Measurements from ENCODE around the gene POU6F2.

Gene POU6F2

GRCh38 chr7:39353615-39354376, 376.1 kb downstream of the POU6F2 start:
- Histone ChIP-seq H3K36me3 (ENCODE audit: control insufficient read depth, insufficient read depth, low read length) (no peaks in the 10 kb centered on the region), H3K27me3 (ENCODE audit: insufficient read depth, low read length, poor library complexity) (no peaks in the 10 kb centered on the region), H3K4me3 (ENCODE audit: low read length) (no peak overlapping the region), H3K9ac (ENCODE audit: low read length) (peak overlapping the region; percentile 18), H3K18ac (ENCODE audit: low read length) (peak overlapping the region; percentile 60), H2BK120ac (ENCODE audit: low read depth, low read length) (peak overlapping the region; percentile 95), H3K79me2 (ENCODE audit: control insufficient read depth, insufficient read depth, low read length) (no peaks in the 10 kb centered on the region), H4K5ac (ENCODE audit: low read length) (no peak overlapping the region), H3K56ac (ENCODE audit: low read length) (peak overlapping the region; percentile 66), H3K79me1 (ENCODE audit: low read length) (no peaks in the 10 kb centered on the region), H3K27ac (ENCODE audit: low read depth, low read length) (peak overlapping the region; percentile 95), H2BK15ac (replicated peaks; ENCODE audit: low read depth) (no peak overlapping the region), H3K4ac (ENCODE audit: low read depth, low read length) (peak overlapping the region; percentile 62), H4K8ac (ENCODE audit: low read depth, low read length) (no peak overlapping the region), H2BK5ac (ENCODE audit: low read length) (peak overlapping the region; percentile 54), H3K23ac (ENCODE audit: low read length) (no peak overlapping the region), H3K4me2 (ENCODE audit: low read length) (no peak overlapping the region), H2AK5ac (ENCODE audit: low read length) (no peak overlapping the region), H3K4me1 (ENCODE audit: control insufficient read depth, low read depth, low read length) (peaks cover 16% of the 10 kb centered on the region)
- no CpG with 5 or more reads among the region's 17 CpGs for WGBS (ENCODE audit: extremely low coverage, insufficient coverage, low lambda C conversion rate)
- DNase-seq = peak; percentile 95

GRCh38 chr7:39355664-39356063, 378.0 kb downstream of the POU6F2 start:
- H3K4ac ChIP-seq (ENCODE audit: low read depth, low read length) = peak overlapping the region; percentile 94
- H3K9ac ChIP-seq (ENCODE audit: low read length) = no peak overlapping the region
- no peaks in the 10 kb centered on the region for H3K79me1 ChIP-seq (ENCODE audit: low read length)
- H3K18ac ChIP-seq (ENCODE audit: low read length) = peak overlapping the region; percentile 98
- H3K27ac ChIP-seq (ENCODE audit: low read depth, low read length) = peak overlapping the region; percentile 24
- peak overlapping the region; percentile 2 for H2AK5ac ChIP-seq (ENCODE audit: low read length)
- peak overlapping the region; percentile 73 for H4K5ac ChIP-seq (ENCODE audit: low read length)
- H4K8ac ChIP-seq (ENCODE audit: low read depth, low read length) = no peak overlapping the region
- no peaks in the 10 kb centered on the region for H3K36me3 ChIP-seq (ENCODE audit: control insufficient read depth, insufficient read depth, low read length)
- H3K79me2 ChIP-seq (ENCODE audit: control insufficient read depth, insufficient read depth, low read length) = no peaks in the 10 kb centered on the region
- WGBS (ENCODE audit: extremely low coverage, insufficient coverage, low lambda C conversion rate) = no CpG with 5 or more reads among the region's 4 CpGs
- H3K4me2 ChIP-seq (ENCODE audit: low read length) = no peak overlapping the region
- H3K56ac ChIP-seq (ENCODE audit: low read length) = peak overlapping the region; percentile 17
- no peaks in the 10 kb centered on the region for H3K27me3 ChIP-seq (ENCODE audit: insufficient read depth, low read length, poor library complexity)
- H3K4me1 ChIP-seq (ENCODE audit: control insufficient read depth, low read depth, low read length) = peaks cover 16% of the 10 kb centered on the region
- H3K4me3 ChIP-seq (ENCODE audit: low read length) = no peak overlapping the region
- H2BK120ac ChIP-seq (ENCODE audit: low read depth, low read length) = peak overlapping the region; percentile 92
- peak overlapping the region; percentile 92 for H2BK15ac ChIP-seq (replicated peaks; ENCODE audit: low read depth)
- no peak for DNase-seq
- H2BK5ac ChIP-seq (ENCODE audit: low read length) = peak overlapping the region; percentile 56
- H3K23ac ChIP-seq (ENCODE audit: low read length) = no peak overlapping the region

- no peak overlapping the region for H3K27ac ChIP-seq (ENCODE audit: low read depth, low read length)
- H2BK5ac ChIP-seq (ENCODE audit: low read length) = peak overlapping the region; percentile 76
- H3K27me3 ChIP-seq (ENCODE audit: insufficient read depth, low read length, poor library complexity) = no peaks in the 10 kb centered on the region
- no peak overlapping the region for H3K23ac ChIP-seq (ENCODE audit: low read length)
- no peaks in the 10 kb centered on the region for H3K36me3 ChIP-seq (ENCODE audit: control insufficient read depth, insufficient read depth, low read length)
- no peak overlapping the region for H3K9ac ChIP-seq (ENCODE audit: low read length)
- no peak overlapping the region for H2BK120ac ChIP-seq (ENCODE audit: low read depth, low read length)
- peak; percentile 47 for DNase-seq
- no peak overlapping the region for H3K18ac ChIP-seq (ENCODE audit: low read length)
- no peak overlapping the region for H3K4me2 ChIP-seq (ENCODE audit: low read length)
- no peaks in the 10 kb centered on the region for H3K79me2 ChIP-seq (ENCODE audit: control insufficient read depth, insufficient read depth, low read length)
- WGBS (ENCODE audit: extremely low coverage, insufficient coverage, low lambda C conversion rate) = no CpG with 5 or more reads among the region's 7 CpGs
- H4K8ac ChIP-seq (ENCODE audit: low read depth, low read length) = no peak overlapping the region
- H2BK15ac ChIP-seq (replicated peaks; ENCODE audit: low read depth) = no peak overlapping the region
- no peak overlapping the region for H3K4me3 ChIP-seq (ENCODE audit: low read length)
- peak overlapping the region; percentile 73 for H4K5ac ChIP-seq (ENCODE audit: low read length)
- H3K4me1 ChIP-seq (ENCODE audit: control insufficient read depth, low read depth, low read length) = peaks cover 16% of the 10 kb centered on the region
- H3K4ac ChIP-seq (ENCODE audit: low read depth, low read length) = peak overlapping the region; percentile 41
- peak overlapping the region; percentile 98 for H2AK5ac ChIP-seq (ENCODE audit: low read length)
- no peaks in the 10 kb centered on the region for H3K79me1 ChIP-seq (ENCODE audit: low read length)
- peak overlapping the region; percentile 65 for H3K56ac ChIP-seq (ENCODE audit: low read length)
These were observed 378.6 kb downstream of the POU6F2 start for GRCh38 chr7:39356172-39356925.

- H3K9ac ChIP-seq (ENCODE audit: low read length) = no peak overlapping the region
- H4K8ac ChIP-seq (ENCODE audit: low read depth, low read length) = no peak overlapping the region
- H3K79me1 ChIP-seq (ENCODE audit: low read length) = no peaks in the 10 kb centered on the region
- no peak overlapping the region for H2AK5ac ChIP-seq (ENCODE audit: low read length)
- no peak overlapping the region for H3K56ac ChIP-seq (ENCODE audit: low read length)
- H3K79me2 ChIP-seq (ENCODE audit: control insufficient read depth, insufficient read depth, low read length) = no peaks in the 10 kb centered on the region
- H3K4me2 ChIP-seq (ENCODE audit: low read length) = no peak overlapping the region
- no peak overlapping the region for H3K23ac ChIP-seq (ENCODE audit: low read length)
- H2BK15ac ChIP-seq (replicated peaks; ENCODE audit: low read depth) = peak overlapping the region; percentile 59
- no peak overlapping the region for H4K5ac ChIP-seq (ENCODE audit: low read length)
- no peak overlapping the region for H2BK120ac ChIP-seq (ENCODE audit: low read depth, low read length)
- H3K27me3 ChIP-seq (ENCODE audit: insufficient read depth, low read length, poor library complexity) = no peaks in the 10 kb centered on the region
- no peak overlapping the region for H2BK5ac ChIP-seq (ENCODE audit: low read length)
- no peaks in the 10 kb centered on the region for H3K36me3 ChIP-seq (ENCODE audit: control insufficient read depth, insufficient read depth, low read length)
- no peak overlapping the region for H3K27ac ChIP-seq (ENCODE audit: low read depth, low read length)
- peaks cover 14% of the 10 kb centered on the region for H3K4me1 ChIP-seq (ENCODE audit: control insufficient read depth, low read depth, low read length)
- DNase-seq = peak; percentile 36
- no peak overlapping the region for H3K18ac ChIP-seq (ENCODE audit: low read length)
- no CpG with 5 or more reads among the region's 3 CpGs for WGBS (ENCODE audit: extremely low coverage, insufficient coverage, low lambda C conversion rate)
- H3K4ac ChIP-seq (ENCODE audit: low read depth, low read length) = no peak overlapping the region
- H3K4me3 ChIP-seq (ENCODE audit: low read length) = no peak overlapping the region
These were observed 379.9 kb downstream of the POU6F2 start for GRCh38 chr7:39357648-39358047.

- no peak overlapping the region for H3K9ac ChIP-seq (ENCODE audit: low read length)
- no peaks in the 10 kb centered on the region for H3K79me2 ChIP-seq (ENCODE audit: control insufficient read depth, insufficient read depth, low read length)
- no peak overlapping the region for H2BK120ac ChIP-seq (ENCODE audit: low read depth, low read length)
- H3K56ac ChIP-seq (ENCODE audit: low read length) = no peak overlapping the region
- no peaks in the 10 kb centered on the region for H3K27me3 ChIP-seq (ENCODE audit: insufficient read depth, low read length, poor library complexity)
- no peak overlapping the region for H2BK15ac ChIP-seq (replicated peaks; ENCODE audit: low read depth)
- no peak overlapping the region for H3K27ac ChIP-seq (ENCODE audit: low read depth, low read length)
- no peaks in the 10 kb centered on the region for H3K79me1 ChIP-seq (ENCODE audit: low read length)
- H3K4me2 ChIP-seq (ENCODE audit: low read length) = no peak overlapping the region
- H4K5ac ChIP-seq (ENCODE audit: low read length) = no peak overlapping the region
- DNase-seq = no peak
- no peak overlapping the region for H2AK5ac ChIP-seq (ENCODE audit: low read length)
- H3K4me3 ChIP-seq (ENCODE audit: low read length) = no peak overlapping the region
- no peak overlapping the region for H2BK5ac ChIP-seq (ENCODE audit: low read length)
- WGBS (ENCODE audit: extremely low coverage, insufficient coverage, low lambda C conversion rate) = no CpG with 5 or more reads among the region's 4 CpGs
- no peak overlapping the region for H3K18ac ChIP-seq (ENCODE audit: low read length)
- peaks cover 4% of the 10 kb centered on the region for H3K4me1 ChIP-seq (ENCODE audit: control insufficient read depth, low read depth, low read length)
- no peak overlapping the region for H4K8ac ChIP-seq (ENCODE audit: low read depth, low read length)
- no peaks in the 10 kb centered on the region for H3K36me3 ChIP-seq (ENCODE audit: control insufficient read depth, insufficient read depth, low read length)
- H3K4ac ChIP-seq (ENCODE audit: low read depth, low read length) = no peak overlapping the region
- H3K23ac ChIP-seq (ENCODE audit: low read length) = no peak overlapping the region
These were observed 382.3 kb downstream of the POU6F2 start for GRCh38 chr7:39360038-39360437.
